Gastroesophageal sphincter (tissue), 4 donors: ENCODE results near the gene NR2F6. TPM values are rescaled to one million over a fixed set of nuclear protein-coding genes. Genes with fewer than 3 reads are reported as not detected.
"Not testable (repeated sequence)": the region's sequence is repeated elsewhere in the genome, so short reads cannot be mapped to it uniquely, and the experiment has no call there.

ENCODE experiments used
- ATAC-seq: fragments of 150-250 bp; one replicate; pipeline ENCODE4 v1.9.1; 2016; ENCODE audit warnings: mild to moderate bottlenecking, moderate library complexity
- H3K27ac ChIP-seq, 4 donors: fragments of 200-600 bp; sonication (generic) in 3 of 4; 1 replicate in 3 of 4; 2 replicates in 1 of 4; pipeline ENCODE4 v1.5.1; 2016 to 2019
- H3K27me3 ChIP-seq: fragments of 200-600 bp; sonication (generic); one replicate; pipeline ENCODE4 v1.5.1; 2019
- H3K36me3 ChIP-seq, 2 donors: fragments of 200-600 bp; sonication (generic); one replicate each; pipeline ENCODE4 v1.5.1; 2019; ENCODE audit warnings: control low read depth in 1 of 2
- H3K4me1 ChIP-seq, 3 donors: fragments of 200-600 bp; sonication (generic); 1 replicate in 2 of 3; 2 replicates in 1 of 3; pipeline ENCODE4 v1.5.1; 2016 to 2019; ENCODE audit warnings: control low read depth in 2 of 3
- H3K4me3 ChIP-seq, 2 donors: fragments of 200-600 bp; sonication (generic); one replicate each; pipeline ENCODE4 v1.5.1; 2019; ENCODE audit warnings: mild to moderate bottlenecking in 1 of 2, moderate library complexity in 1 of 2
- H3K9me3 ChIP-seq, 3 donors: fragments of 200-600 bp; sonication (generic); one replicate each; pipeline ENCODE4 v1.5.1; 2017 to 2019; ENCODE audit warnings: control low read depth in 2 of 3
- CTCF ChIP-seq, 4 experiments: fragments of 200-600 bp in 2 of 4; fragments of 450-650 bp in 2 of 4; sonication (generic) in 1 of 4; IDR thresholded peaks; one replicate each; pipeline ENCODE4 v1.5.1; 2017 to 2019; ENCODE audit warnings: antibody characterized with exemption in 4 of 4, mild to moderate bottlenecking in 2 of 4, moderate library complexity in 2 of 4
- EP300 ChIP-seq: sonication (generic); formaldehyde crosslinking; IDR thresholded peaks from one replicate; pipeline ENCODE4 v1.6.1; 2017; ENCODE audit warnings: antibody characterized with exemption, mild to moderate bottlenecking
- POLR2A ChIP-seq, 2 donors: fragments of 450-650 bp; IDR thresholded peaks; one replicate each; pipeline ENCODE4 v1.6.1; 2017; ENCODE audit warnings: antibody characterized with exemption in 2 of 2, mild to moderate bottlenecking in 2 of 2, moderate library complexity in 1 of 2
- POLR2AphosphoS5 ChIP-seq: sonication (generic); formaldehyde crosslinking; IDR thresholded peaks from one replicate; pipeline ENCODE4 v1.6.1; 2017; ENCODE audit warnings: antibody characterized with exemption
- WGBS, 2 donors: methylation state at CpG; one replicate each; pipeline ENCODE4 v1.1.5; 2018; ENCODE audit warnings: low coverage in 1 of 2; 5-methylcytosine and 5-hydroxymethylcytosine counted together
- total RNA-seq, 4 donors: library from RNA; depleted of rRNA; stranded (reverse); fragments of >200 nt; gene quantifications; one replicate each; pipeline ENCODE4 v1.1.0, GENCODE V29; 2016

NR2F6 gene
- total RNA-seq, 4 donors from 2014 or later, result 33.9 to 71.9 (median 60.2) TPM

GRCh38 chr19:17197666-17198065, 48.1 kb downstream of the NR2F6 start:
- WGBS, 2 donors, result 82 to 83% methylated on average over 2 to 3 of the region's 16 CpGs
- H3K4me3 ChIP-seq, result no peak overlapping the region
- no peak overlapping the region for H3K27ac ChIP-seq
- TF ChIP-seq CTCF (IDR thresholded peaks at IDR 0.05) (no peak), POLR2A (IDR thresholded peaks at IDR 0.05) (no peak), POLR2AphosphoS5 (no peak), EP300 (no peak)
- H3K4me1 ChIP-seq, result no peaks in the 10 kb centered on the region
- H3K36me3 ChIP-seq, result peaks cover 0 to 99% of the 10 kb centered on the region in 2 donors
- ATAC-seq, result no peak
- no peaks in the 10 kb centered on the region for H3K27me3 ChIP-seq
- no peaks in the 10 kb centered on the region for H3K9me3 ChIP-seq

GRCh38 chr19:17196610-17197009, 49.1 kb downstream of the NR2F6 start:
- Histone ChIP-seq H3K9me3 (no peaks in the 10 kb centered on the region), H3K27me3 (no peaks in the 10 kb centered on the region), H3K4me1 (no peaks in the 10 kb centered on the region), H3K27ac (no peak overlapping the region), H3K36me3 (peaks cover 0 to 99% of the 10 kb centered on the region in 2 donors), H3K4me3 (no peak overlapping the region)
- TF ChIP-seq CTCF (IDR thresholded peaks at IDR 0.05), result no peak
- no peak for TF ChIP-seq POLR2A (IDR thresholded peaks at IDR 0.05)
- TF ChIP-seq EP300, result no peak
- no peak for TF ChIP-seq POLR2AphosphoS5
- ATAC-seq, result no peak
- WGBS, 2 donors, result 100% methylated on average over 5 to 7 of the region's 7 CpGs

GRCh38 chr19:17195106-17195505, 50.6 kb downstream of the NR2F6 start:
- Histone ChIP-seq H3K9me3 (no peaks in the 10 kb centered on the region), H3K27me3 (no peaks in the 10 kb centered on the region), H3K27ac (no peak overlapping the region), H3K4me1 (no peaks in the 10 kb centered on the region), H3K4me3 (no peak overlapping the region), H3K36me3 (peaks cover 0 to 99% of the 10 kb centered on the region in 2 donors)
- no peak for TF ChIP-seq POLR2AphosphoS5
- no peak for TF ChIP-seq POLR2A (IDR thresholded peaks at IDR 0.05)
- no peak for TF ChIP-seq CTCF (IDR thresholded peaks at IDR 0.05)
- TF ChIP-seq EP300, result no peak
- 100% methylated on average over 1 of the region's 23 CpGs; no CpG with 5 or more reads in 1 of the 2 donors for WGBS, 2 donors
- no peak for ATAC-seq

- TF ChIP-seq POLR2A (IDR thresholded peaks at IDR 0.05) (no peak), CTCF (IDR thresholded peaks at IDR 0.05) (no peak), POLR2AphosphoS5 (no peak), EP300 (no peak)
- no peaks in the 10 kb centered on the region for H3K9me3 ChIP-seq
- no peaks in the 10 kb centered on the region for H3K27me3 ChIP-seq
- ATAC-seq, result no peak
- H3K27ac ChIP-seq, result no peak overlapping the region
- H3K36me3 ChIP-seq, result peaks cover 0 to 99% of the 10 kb centered on the region in 2 donors
- H3K4me1 ChIP-seq, result no peaks in the 10 kb centered on the region
- H3K4me3 ChIP-seq, result no peak overlapping the region
- WGBS, 2 donors, result 92% methylated on average over 8 of the region's 16 CpGs; no CpG with 5 or more reads in 1 of the 2 donors
These were observed 51.1 kb downstream of the NR2F6 start for GRCh38 chr19:17194608-17195007.

- Histone ChIP-seq H3K36me3 (peaks cover 0 to 99% of the 10 kb centered on the region in 2 donors), H3K9me3 (no peaks in the 10 kb centered on the region), H3K27ac (no peak overlapping the region), H3K27me3 (no peaks in the 10 kb centered on the region), H3K4me1 (no peaks in the 10 kb centered on the region), H3K4me3 (no peak overlapping the region)
- TF ChIP-seq EP300, result no peak
- TF ChIP-seq CTCF (IDR thresholded peaks at IDR 0.05), result no peak
- TF ChIP-seq POLR2A (IDR thresholded peaks at IDR 0.05), result no peak
- TF ChIP-seq POLR2AphosphoS5, result no peak
- no CpG with 5 or more reads among the region's 26 CpGs for WGBS, 2 donors
- no peak for ATAC-seq
These were observed 53.0 kb downstream of the NR2F6 start for GRCh38 chr19:17192751-17193150.

- not testable (repeated sequence) for H3K4me1 ChIP-seq, H3K4me3 ChIP-seq, ATAC-seq, H3K9me3 ChIP-seq, H3K27ac ChIP-seq, H3K27me3 ChIP-seq
- WGBS, 2 donors, result 79% methylated on average over 4 of the region's 6 CpGs; no CpG with 5 or more reads in 1 of the 2 donors
- H3K36me3 ChIP-seq, result peaks cover 0 to 99% of the 10 kb centered on the region in 2 donors
These were observed 54.0 kb downstream of the NR2F6 start for GRCh38 chr19:17191736-17192135.
